CD4-positive, alpha-beta T cell treated with Interleukin-6 for 4 hours (primary cell): ENCODE results near the gene CES3.
"Not testable (repeated sequence)": the region's sequence is repeated elsewhere in the genome, so short reads cannot be mapped to it uniquely, and the experiment has no call there.

Experiments used
- DNase-seq: peaks from one replicate; pipeline ENCODE4 v3.0.0-alpha.2; 2020; ENCODE audit warnings: mixed read lengths

Gene CES3

DNA sequence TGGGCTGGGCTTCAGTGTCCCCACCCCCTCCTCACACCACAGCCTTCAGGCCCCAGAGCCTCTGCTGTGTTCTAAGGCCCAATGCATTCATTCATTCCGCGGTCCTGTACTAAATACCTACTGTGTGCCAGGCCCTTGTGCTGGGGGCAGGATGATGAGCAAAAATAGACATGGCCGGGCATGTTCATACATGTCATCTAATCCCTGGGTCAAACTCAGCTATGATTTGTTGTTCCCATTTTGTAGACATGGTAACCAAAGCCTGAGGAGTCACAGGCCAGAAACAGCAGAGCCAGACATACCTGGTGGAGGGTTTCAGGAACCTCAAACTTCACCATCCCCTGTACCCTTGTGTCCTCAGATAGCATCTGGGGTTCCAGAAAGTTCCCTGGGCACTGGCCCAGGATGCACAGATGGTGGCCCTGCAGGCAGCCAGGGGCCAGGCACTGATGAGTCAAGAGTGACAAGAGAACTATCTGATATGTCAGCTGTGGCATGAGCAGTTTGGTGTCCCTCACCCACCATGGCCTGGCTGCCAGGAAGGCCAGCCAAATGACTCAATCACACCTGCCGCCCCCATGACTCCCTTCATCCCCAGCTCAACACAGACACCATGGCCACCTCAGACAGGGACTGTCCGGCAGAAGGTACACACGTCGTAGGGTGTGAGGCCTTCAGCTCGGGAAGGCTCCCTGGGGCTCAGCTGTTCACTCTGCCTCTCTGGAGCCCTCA lies 33.0 kb upstream of the CES3 start:
- no peak for DNase-seq

DNA sequence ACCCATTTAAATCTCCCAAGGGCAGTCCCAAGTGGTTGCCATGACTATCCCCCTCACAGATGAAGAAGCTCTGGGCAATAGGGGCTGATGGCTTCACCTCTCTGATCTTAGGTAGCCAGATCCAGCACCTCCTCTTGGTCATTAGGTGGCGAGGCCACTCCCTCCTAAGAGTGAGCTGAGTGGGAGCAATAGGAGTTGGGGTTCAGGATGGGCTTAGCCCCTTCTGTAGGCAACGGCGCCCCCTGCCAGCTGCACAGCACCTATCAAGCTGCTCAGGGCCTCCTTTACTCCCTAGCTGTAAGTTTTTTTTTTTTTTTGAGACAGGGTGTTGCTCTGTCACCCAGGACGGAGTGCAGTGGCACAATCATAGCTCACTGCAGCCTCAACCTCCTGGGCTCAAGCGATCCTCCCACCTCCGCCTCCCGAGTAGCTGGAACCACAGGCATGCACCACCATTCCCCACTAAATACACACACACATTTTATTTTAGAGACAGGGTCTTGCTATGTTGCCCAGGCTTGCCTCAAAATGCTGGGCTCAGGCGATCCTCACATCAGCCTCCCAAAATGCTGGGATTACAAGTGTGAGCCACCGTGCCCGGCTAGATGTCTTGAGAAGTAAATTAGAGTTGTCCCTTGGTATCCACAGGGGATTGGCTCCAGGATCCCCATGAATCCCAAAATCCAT lies 32.2 kb upstream of the CES3 start:
- DNase-seq, result peak; percentile 41

GRCh38 chr16:66930189-66930588 lies 30.9 kb upstream of the CES3 start:
- no peak for DNase-seq

GRCh38 chr16:66931665-66932064 lies 29.4 kb upstream of the CES3 start:
- no peak for DNase-seq

- DNase-seq, result no peak
Observed at GRCh38 chr16:66932076-66932475, 29.0 kb upstream of the CES3 start.

DNA sequence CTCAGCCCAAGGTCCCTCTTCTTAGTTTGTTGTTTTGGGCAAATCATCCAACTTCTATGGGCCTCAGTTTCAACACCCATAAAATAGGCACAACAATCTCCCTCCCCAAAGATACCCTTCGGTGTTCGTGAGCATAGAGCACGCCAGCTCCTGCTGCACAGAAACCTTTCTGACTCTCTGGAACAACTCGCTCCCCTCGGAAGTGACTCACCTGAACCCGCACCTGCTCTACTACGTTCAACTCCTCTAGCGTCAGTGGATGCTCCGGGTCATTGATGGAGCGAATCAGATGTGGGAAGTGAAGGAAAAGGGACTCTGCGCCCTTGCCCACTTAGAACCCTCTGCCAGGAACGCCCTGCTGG lies 27.3 kb upstream of the CES3 start:
- DNase-seq, result peak; percentile 65

DNA sequence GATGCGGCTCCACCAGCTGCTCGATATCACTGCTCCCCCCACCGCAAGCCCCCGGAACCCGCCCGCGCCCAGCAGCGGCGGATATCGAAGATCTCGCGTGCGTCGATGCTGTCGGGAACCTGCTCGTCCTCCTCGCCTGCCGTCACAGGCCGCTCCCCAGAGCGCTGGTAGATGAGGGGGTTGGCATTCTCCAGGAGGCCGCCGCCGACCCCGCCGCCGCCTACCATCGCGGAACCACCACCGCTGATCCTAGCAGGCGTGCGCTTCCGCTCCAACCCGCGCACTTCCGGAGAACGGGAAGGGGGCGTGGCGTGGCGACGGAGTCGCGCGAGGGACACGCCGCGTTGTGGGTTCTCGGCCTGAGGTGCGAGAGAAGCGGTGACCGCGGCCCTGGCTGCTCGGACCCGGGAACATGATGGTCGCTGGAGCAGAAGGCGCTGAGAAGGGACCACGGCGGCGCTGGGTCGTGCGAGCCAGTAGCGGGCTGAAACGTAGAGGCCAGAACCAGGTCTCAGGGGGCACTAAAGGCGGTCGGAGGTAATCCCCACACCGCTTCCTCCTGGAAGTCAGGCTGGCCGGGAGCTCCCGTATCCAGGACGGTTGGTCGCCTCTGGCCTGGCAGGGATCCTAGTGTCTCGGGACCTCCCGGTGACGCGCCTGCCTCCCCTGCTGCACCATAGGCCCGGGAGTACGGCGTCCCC lies 26.8 kb upstream of the CES3 start, which contains the start of gene CIAO2B:
Gene CIAO2B (minus strand): TSS at position 265 of the 701 bp plus-strand sequence. CDS start 38 bp downstream, at position 227.
- peak; percentile 89 for DNase-seq

- not testable (repeated sequence) for DNase-seq
Observed at GRCh38 chr16:66934839-66935313, 26.2 kb upstream of the CES3 start.

DNA sequence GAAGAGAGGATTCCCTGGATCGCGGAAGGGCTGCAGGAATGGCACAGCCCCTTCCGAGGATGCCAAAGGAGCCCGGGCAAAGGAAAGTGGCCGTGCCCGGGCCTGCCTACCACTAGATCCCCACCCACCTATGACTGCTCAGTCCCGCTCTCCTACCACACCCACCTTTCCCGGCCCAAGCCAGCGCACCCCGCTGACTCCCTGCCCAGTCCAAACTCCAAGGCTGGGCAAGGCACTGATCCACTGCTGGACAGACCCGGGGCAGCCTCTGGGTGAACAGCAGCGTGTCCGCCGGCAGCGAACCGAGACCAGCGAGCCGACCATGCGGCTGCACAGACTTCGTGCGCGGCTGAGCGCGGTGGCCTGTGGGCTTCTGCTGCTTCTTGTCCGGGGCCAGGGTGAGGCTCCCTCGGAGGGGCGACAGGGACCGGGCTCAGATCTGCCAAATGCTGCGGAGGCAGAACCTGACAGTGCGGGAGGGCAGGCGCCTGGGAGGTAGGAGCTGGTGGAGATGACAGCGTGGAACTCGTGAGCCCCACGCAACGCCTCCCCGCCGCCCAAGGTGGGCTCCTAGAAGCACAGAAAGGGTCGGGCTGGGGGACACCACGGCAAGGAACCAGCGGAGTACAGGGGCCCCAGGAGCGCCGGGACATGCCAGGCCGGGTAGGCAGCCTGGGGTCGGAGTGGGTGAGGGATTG lies 25.6 kb upstream of the CES3 start, which contains the start of gene CES2:
Gene CES2 (plus strand): TSS at position 203 of the 698 bp plus-strand sequence. CDS start 120 bp downstream, at position 323.
- DNase-seq, result no peak

- no peak for DNase-seq
Observed at GRCh38 chr16:66936462-66936861, 24.6 kb upstream of the CES3 start.

DNA sequence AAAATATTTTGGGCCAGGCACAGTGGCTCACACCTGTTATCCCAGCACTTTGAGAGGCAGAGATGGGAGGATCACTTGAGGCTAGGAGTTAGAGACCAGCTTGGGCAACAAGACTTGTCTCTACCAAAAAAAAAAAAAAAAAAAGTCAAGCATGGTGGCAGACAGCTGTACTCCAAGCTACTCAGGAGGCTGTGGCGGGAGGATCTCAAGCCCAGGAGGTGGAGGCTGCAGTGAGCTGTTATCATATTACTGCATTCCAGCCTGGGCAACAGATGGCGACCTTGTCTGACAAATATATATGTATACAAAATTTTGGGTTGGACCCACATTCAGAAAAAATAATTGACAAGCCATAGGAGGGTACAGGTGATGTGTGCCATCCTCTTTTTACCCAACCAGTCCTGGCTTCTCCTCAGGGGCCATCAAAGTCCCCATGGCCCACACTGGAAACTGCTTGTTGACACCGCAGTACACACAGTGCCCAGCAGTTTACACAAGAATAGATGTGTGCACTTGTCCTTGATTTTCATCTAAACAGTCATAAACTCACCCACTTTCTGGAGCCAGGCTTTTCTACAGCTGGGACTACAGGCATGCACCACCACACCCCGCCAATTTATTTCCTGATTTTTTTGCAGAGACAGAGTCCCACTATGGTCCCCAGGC lies 24.0 kb upstream of the CES3 start:
- DNase-seq, result no peak

- DNase-seq, result no peak
Observed at GRCh38 chr16:66937725-66938337, 23.2 kb upstream of the CES3 start.

DNA sequence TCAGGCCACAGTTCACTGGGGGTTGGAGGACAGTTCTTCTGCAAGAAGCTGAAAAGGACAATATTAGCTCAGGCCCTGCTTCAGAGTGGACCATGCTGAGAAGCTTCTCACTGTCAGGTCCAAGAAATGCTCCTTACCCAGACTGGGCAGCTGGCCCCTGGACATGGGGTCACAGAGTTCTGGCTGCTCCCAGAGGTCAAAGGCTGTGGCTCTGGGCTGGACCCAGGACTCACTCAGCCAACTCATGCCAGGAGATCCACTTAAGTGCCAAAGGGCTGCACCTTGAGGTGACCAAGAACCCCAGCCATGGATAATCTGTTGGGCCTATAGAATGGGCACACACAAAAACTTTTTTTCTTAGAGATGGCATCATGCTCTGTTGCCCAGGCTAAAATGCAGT lies 21.7 kb upstream of the CES3 start:
- no peak for DNase-seq

- DNase-seq, result no peak
Observed at GRCh38 chr16:66940236-66940635, 20.8 kb upstream of the CES3 start.

DNA sequence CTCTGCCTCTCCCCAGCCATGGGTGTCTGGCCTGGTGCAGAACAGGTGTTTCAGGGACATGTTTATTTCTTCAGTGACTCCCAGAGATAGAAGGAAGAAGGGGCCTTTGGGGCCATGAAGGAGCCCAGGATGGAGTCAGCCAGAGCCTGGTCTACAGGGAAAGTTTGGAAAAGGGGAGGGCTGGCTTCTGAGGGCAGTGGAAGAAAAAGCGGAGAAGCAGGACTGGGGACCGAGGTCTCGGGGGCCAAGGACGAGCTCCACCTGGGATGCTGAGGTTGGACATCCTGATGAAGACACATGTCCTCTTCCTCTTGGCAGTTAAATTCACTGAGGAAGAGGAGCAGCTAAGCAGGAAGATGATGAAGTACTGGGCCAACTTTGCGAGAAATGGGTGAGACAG lies 18.1 kb upstream of the CES3 start:
- DNase-seq, result no peak

DNA sequence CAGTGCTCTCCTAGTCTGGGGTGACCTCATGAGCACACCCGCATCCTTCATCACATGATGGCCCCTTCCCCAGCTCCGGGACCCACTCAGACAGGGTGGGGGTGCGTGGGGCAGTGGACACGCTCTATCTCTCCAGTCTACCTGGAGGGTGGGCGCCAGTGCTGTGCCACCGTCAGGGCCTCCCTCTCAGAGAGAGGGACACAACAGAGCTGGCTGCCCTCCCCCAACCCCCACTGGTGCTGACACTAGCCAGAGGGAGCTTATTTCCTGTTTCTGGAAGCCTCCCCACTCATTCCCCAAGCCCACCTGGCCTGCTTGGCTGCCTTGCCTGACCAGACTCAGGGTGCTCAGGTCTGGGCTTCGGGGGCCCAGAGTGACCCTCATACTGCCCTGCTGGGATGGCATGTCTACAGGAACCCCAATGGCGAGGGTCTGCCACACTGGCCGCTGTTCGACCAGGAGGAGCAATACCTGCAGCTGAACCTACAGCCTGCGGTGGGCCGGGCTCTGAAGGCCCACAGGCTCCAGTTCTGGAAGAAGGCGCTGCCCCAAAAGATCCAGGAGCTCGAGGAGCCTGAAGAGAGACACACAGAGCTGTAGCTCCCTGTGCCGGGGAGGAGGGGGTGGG lies 17.5 kb upstream of the CES3 start:
- no peak for DNase-seq

GRCh38 chr16:66944054-66944441 lies 17.0 kb upstream of the CES3 start:
- no peak for DNase-seq

DNA sequence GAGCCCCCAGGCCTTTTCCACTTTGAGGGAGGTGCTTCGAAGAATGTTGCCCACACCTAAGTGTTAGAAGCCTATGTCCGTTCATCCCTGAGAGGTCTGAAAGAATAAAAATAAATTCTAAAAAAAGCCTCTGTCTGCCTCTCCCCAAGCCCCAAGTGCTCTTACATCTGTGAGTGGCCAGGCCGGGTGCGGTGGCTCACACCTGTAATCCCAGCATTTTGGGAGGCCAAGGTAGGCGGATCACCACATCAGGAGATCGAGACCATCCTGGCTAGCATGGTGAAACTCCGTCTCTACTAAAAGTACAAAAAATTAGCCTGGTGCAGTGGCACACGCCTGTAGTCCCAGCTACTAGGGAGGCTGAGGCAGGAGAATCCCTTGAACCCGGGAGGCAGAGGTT lies 16.1 kb upstream of the CES3 start:
- not testable (repeated sequence) for DNase-seq

DNA sequence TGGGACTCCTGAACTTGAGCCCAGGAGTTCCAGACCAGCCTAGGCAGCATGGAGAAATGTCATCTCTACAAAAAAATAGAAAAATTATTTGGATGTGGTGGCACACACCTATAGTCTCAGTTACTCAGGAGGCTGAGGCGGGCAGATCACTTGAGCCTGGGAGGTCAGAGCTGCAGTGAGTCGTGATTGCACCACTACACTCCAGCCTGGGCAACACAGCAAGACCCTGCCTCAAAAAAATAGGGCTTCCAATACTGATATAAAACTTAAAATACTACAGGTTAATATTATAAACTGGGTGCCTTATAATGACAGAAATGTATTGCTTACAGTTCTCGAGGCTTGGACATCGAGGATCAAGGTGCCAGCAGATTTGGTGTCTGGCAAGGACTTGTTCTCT lies 15.1 kb upstream of the CES3 start:
- no peak for DNase-seq

DNA sequence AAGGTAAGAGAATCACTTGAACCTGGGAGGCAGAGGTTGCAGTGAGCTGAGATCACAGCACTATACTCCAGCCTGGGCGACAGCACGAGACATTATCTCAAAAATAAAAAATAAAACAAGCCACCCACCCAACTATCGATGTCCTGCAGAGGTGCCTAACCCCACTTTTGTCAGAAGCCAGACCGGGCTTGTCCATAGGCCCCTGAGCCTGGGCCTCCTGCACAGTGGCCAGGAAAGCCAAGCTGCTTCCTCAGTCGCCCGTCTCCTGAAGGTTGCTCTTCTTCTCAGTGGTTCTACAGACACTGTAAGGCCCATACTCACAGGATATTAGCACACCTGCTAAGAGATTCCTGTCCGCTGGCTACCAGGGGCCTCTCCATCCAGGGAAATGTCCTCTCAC lies 14.5 kb upstream of the CES3 start:
- DNase-seq, result no peak

- no peak for DNase-seq
Observed at GRCh38 chr16:66946974-66947301, 14.1 kb upstream of the CES3 start.
